ENCODE measurements around the gene AXIN2.
"Not testable (repeated sequence)": the region's sequence is repeated elsewhere in the genome, so short reads cannot be mapped to it uniquely, and the experiment has no call there.

AXIN2 gene

DNA sequence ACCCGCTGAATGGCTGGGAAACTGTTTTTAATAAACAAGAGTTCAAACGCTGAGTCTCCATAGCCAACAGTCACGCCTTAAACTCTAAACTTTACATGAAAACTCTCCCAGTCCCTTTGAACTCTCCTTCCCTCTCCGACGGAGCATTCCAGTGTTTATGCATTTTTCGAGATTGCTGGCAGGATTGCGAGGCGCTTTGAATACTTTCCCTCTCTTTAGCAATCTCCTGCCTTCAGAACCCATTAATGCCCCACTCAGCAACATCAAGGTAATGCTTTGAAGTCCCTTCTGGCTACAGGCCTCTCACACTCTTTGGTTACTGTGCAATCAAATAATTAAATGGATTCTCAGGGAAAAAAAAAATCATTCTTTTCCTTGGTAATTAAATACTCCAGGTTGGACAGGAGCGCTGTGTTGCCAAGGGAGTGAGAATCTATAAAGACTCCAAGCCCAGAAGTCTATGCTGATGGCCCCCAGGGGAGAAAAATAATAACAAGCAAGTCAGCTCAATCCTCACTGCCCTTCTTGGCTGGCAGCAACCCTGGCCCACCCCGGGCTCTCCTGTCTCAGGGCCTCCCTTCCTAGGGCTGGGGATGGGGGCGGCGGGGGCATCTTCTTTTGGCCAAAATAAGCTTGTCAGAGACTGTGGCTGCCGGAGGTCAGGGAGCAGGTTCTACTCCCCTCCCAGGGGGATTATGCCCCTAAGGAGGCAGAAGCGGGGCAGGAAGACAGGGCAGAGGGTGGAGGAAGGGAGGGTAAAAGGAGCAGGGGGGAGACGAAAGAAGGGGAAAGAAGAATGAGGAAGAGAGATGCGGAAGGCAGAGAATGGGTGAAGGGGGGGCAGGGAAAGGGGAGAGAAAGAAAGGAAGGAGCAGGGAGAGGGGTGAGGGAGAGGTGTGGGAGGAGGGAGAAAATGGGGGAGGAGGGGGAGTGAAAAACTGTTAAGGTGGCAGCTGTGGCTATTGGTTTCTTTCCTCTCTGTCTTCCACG is 45.2 kb downstream of the AXIN2 start:
- DNase-seq = no peak

DNA sequence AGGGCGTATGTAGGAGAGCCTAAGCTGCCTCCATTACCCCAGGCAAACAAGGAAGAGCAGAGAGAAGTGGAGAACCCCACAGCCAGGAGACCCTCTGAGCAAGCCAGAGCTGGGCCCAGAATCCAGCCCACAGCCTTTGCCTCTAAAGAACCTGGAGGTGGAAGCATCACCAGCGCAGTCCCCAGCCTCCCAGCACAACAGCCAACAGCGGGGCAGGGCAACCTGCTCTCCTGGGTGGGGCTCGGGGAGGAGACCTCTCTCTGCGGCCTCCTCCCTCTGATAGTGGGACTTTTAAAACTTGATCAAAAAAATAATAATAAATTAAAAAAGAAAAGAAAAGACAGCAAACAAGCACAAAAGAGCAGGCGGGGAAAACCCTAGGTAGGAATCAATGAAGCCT is 45.9 kb downstream of the AXIN2 start:
- no peak for DNase-seq

DNA sequence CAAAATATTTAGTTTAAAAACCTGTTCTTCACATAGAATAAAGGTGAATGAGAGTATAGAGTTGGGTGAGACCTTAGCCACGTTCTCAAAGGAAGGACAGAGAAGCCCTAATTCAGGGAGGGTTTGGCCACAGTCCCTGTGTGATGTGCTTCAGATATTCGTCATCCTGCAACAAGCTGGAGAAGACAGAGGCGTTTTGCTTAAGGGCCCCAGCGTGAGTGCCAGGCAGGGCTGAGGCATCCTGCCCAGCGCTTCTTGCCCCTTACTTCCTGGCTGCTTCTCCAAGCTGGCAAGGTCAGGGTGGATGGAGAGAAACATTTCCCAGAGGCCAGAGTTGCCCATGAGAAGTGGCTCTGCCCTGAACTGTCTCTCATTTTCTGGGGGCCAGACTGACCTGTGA is 46.9 kb downstream of the AXIN2 start:
- no peak for DNase-seq

DNA sequence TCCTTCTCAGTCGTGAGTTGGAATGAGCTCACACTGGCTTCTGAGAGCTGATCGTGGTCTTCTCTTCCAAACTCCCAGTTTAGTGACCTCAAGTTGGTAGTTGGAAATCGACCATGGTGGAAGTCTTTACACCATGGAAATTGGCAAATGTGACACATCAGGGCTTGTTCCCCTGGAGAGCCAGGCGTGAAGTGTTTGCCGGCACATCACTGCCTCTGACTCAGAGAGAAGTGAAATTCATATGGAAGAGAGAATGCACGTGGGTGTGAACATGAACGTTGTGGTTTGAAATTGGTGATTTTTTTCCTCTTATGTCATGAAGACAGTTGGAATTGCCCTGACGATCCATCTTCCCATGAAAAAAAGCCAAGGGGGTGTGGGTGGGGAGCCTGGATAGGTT is 47.4 kb downstream of the AXIN2 start:
- DNase-seq = no peak

DNA sequence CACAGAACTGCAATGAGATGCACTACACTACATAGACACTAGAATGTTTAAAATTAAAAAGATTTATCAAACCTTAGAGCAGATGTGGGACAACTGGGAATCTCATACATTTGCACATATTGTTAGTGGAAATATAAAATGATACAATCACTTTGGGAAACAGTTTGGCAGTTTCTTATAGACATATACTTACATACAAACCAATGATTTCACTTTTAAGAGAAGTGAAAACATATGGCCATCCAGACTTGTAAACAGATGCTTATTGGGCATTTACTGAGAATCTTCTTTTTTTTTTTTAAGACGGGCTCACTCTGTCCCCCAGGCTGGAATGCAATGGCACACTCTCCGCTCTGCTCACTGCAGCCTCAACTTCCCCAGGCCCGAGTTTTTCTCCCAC is 50.1 kb downstream of the AXIN2 start:
- DNase-seq = no peak

DNA sequence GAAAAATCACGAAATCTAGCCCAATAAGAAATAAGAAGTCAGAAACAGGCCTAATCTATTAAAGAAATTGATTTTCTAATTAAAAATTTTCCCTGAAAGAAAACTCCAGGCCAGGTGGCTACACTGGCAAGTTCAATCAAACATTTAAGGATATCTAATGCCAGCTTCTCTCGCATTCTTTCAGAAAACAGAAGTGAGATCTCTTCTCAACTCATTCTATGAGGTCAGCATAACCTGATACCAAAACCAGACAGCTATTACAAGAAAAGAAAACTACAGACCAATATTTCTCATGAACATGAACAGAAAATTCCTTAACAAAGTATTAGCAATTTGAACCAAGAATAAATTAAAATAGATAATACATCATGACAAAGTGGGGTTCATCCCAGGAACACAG is 52.4 kb downstream of the AXIN2 start:
- no peak for DNase-seq

DNA sequence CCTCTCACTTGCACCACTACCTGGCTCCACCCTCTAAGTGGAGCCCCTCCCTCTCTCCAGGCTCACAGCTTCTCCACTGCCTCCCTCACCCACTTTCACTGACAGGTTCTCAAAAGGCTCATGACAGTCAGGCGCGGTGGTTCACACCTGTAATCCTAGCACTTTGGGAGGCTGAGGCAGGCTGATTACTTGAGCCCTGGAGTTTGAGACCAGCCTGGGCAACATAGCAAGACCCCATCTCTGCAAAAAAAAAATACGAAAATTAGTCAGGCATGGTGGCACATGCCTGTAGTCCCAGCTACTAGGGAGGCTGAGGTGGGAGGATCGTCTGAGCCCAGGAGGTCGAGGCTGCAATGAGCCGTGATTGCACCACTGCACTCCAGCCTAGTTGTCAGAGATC is 56.8 kb downstream of the AXIN2 start:
- DNase-seq = not testable (repeated sequence)

DNA sequence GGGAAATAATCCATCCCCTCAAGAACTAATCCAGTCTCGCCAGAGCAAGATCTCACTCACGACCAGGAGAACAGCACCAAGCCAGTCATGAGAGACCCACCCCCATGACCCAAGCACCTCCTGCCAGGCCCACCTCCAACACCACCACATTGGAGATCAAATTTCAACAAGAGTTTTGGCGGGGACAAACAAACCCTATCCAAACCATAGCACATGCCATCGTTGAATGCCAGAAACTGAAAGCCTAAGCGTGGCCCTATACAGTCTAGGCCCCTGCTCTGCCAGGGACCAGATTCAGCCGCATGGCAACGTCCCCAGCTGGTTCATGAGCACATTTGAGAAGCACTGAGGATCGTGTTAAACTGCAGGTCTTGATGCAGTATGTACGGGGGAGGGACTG is 57.3 kb downstream of the AXIN2 start:
- no peak for DNase-seq

DNA sequence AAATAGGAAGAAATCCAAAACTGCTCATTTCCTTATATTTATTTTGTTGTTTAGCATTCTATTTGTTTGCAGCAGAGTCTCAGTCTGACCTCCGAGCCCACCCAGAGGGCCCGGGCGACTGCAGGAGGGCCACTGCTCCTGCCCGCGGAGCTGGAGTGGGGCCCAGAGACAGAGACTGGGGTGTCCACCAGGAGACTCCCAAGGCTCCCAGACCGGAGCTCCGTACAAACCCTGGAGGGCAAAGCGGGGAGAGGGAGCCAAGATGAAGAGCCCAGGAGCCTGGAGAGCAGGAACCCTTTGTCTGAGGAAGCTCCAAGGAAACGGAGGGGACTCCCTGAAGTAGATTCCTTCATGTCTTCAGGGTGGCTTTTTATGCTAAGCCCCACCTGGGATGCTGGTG is 57.9 kb downstream of the AXIN2 start:
- no peak for DNase-seq

DNA sequence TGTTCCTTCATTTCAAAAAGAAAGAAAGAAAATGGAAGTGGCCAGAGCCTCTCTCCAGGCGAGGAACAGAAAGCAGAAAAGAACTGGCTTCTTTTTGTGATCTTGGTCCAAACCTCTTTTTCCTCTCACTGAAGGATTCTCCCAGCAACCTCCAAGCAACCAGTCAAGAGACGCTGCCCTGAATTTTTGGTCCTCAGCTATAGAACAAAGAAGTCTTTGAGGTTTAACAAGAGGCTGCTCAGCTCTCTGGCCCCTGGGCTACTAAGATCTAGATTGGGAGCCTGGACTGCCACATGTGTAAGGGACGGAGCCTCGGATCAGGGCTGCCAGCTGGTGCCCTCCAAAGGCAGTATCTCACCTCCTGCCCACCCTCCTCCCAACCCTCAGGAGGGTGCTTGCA is 62.6 kb downstream of the AXIN2 start:
- no peak for DNase-seq

DNA sequence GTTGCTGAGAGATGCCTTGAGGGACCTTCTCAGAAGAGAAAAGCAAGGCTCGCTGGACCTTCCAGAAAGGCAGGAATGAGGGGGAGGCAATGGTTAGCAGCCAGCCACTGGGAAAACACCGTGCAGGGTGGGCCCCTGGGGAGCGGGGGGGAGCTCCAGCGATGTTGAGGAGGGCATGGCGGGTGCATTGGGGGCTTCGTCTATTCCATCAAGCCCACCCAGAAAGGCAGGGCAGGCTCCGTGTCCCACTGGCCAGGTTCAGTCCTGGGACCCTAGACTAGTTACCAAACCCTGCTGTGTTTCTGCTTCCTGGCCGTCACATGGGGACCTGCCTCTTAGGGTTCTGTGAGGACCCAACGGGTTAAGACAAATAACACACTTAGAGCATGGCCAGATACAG is 64.6 kb downstream of the AXIN2 start:
- no peak for DNase-seq

DNA sequence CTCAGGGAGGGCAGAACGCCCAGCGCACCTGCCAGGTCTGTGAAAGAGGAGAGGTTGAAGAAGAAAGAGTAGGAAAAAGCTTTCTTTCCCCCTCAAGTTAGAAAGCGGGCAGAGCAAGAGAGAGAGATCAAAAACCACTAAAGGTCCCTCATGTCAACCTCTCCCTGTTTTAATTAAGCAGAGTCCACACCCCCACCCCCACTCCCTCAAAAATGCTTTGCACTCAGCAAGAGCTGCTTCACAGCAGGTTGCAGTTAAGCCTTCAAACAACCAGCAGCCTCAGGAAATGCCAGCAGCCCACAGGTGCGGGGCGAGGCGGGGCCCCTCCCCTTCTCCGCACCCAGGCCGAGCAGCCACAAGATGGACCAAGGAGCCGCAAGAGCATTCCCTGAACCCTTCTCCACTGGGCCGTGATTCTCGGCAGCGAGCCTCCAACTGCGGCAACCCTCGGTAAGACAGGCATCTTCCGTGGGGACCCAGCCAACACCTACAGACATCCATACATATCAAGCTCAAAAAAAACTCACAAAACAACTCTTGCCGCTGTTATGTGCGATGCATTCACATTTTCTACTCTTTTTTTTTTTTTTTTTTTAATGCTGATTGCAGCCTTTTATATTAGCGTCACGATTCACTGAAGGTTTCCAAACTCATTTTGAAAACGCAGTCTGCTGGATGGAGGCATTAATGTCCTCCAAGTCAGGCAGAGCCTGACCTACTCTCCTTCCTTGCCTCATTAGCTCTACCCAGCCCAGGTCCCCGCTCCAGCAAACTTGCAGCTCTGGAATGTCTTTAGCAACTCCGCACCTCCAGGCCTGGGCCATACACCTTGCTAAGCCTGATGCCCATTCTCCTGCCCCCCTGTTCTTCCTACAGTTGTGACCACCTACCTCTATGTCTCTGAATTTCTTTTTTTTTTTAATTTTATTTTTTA is 66.1 kb downstream of the AXIN2 start:
- no peak for DNase-seq

DNA sequence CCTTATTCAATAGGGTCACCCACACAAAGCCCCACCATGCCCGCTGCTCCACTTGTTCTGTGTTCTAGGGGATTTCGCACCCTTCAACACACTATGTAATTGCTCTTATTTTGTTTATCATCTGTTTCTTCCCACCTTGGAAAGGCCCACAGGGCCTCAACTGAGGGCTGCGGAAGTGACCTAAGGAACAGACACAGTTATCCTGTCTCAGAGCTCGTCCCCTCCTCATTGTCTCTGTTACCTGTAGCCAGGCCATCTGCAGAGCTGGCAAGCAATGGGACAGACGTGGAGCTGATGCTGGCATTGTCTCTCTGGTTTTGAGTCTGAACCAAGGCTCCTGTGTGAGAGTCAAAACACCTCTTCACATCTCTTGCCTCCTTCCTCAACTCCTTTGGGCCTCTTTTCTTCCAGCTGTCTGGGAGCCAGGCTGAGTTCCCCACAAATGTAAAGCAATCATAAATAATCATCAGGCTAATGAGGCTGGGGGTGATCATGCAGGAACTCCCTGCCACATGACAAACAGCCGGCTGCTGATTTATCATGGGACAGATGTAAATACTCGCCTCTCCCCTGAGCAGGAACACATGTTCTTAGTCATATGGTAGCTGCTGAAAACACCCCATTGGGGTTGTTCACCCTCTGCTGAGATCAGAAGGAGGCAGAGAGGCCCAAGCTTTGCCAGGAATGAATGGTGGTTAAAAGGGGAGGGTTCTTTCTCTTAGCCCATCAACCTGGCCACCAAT is 71.9 kb downstream of the AXIN2 start:
- no peak for DNase-seq

DNA sequence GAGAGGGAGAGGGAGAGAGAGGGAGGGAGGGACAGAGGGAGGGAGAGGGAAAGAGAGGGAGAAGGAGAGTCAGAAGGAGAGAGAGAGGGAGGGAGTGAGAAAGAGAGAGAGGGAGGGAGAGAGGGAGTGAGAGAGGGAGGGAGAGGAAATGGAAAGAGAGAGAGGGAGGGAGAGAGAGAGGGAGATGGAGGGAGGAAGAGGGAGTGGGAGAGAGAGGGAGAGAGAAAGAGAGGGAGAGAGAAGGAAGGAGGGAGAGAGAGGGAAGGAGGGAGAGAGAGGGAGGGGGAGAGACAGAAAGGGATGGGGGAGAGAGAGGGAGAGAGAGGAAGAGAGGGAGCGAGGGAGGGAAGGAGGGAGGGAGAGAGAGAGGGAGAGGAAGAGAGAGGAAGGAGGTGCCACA is 72.8 kb downstream of the AXIN2 start:
- no peak for DNase-seq

DNA sequence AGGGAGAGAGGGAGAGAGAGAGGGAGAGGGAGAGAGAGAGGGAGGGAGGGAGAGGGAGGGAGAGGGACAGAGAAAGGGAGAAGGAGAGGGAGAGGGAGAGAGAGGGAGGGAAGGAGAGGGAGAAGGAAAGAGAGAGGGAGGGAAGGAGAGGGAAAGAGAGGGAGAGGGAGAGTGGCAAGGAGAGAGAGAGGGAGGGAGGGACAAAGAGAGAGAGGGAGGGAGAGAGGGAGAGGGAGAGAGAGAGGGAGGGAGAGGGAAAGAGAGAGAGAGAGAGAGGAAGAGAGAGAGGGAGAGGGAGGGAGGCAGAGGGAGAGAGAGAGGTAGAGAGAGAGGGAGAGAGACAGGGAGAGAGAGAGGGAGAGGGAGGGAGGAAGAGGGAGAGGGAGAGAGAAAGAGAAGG is 73.5 kb downstream of the AXIN2 start:
- DNase-seq = no peak

DNA sequence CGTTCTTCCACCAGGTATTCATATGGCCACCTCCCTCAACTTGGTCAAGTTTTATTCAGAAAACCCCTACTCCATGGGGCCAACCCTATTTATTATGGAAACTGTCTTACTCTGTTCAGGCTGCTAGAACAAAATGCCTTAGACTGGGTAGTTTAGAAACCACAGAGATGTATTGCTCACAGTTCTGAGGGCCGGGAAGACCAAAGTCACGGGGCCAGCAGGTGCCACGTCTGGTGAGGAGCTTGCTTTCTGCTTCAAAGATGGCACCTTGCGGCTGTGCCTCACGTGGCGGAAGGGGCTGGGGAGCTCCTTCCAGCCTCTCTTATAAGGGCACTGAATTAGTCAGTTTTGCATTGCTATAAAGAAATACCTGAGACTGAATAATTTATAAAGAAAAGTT is 74.3 kb downstream of the AXIN2 start:
- DNase-seq = no peak

DNA sequence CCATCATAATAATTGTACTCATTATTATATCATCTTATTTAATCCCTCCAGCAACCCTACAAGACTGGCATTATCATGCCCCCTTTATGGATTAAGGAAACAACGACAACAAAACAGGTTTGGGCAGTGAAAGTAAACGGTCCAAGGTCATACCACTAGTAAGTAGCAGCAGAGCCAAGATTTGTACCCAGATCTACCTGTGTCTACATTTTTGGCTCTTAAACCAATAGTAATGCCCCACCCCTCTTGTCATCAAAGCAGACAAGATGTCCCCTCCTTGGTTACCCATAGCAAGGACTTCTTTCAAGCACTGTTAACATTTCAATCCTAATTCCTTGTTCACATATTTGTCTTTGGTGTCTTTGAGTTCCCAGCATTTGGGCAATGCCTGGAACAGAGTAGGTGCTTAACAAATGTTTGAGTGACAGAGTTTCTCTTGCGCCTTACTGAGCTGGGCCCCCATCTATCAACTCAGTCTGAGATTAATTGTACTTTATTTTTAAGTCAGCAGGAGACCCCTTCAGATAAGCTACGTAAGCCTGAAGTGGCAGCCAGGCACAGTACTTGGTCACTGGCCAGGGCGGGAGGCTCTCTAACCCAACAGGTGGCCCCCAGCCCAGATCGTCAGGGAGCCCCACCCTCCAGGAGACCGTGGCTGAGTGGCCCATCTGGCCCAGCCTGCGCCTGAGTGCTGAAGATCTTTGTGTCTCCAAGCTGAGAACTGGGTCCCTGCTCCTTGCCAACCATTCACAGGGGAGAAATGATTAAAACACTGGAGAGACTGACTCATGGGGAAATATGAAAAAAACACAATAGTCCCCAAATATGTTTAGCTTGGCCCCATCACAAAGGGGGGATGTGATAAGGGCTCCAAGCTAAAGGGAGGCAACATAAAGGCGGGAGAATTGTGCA is 75.8 kb downstream of the AXIN2 start:
- DNase-seq = no peak

DNA sequence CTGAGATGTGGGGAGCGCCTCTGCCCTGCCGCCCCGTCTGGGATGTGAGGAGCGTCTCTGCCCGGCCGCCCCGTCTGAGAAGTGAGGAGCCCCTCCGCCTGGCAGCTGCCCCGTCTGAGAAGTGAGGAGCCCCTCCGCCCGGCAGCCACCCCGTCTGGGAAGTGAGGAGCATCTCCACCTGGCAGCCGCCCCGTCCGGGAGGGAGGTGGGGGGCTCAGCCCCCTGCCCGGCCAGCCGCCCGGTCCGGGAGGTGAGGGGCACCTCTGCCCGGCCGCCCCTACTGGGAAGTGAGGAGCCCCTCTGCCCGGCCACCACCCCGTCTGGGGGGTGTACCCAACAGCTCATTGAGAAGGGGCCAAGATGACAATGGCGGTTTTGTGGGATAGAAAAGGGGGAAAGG is 77.0 kb downstream of the AXIN2 start:
- DNase-seq = not testable (repeated sequence)

DNA sequence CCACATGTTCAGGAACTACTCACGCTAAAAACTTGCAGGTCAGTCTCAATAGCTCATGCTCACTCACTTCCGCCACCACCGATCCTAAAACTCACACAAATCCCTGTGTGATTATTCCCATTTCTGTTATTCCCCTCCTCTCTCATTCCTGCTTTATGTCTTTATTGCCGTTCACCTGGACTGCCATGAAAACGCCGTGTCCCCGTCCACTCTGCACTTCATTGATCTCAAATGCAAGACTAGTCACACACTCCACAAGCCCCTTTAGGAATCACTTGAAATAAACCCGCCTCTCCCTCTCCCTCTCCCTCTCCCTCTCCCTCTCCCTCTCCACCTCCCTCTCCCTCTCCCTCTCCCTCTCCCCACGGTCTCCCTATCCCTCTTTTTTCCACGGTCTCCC is 78.0 kb downstream of the AXIN2 start:
- no peak for DNase-seq

DNA sequence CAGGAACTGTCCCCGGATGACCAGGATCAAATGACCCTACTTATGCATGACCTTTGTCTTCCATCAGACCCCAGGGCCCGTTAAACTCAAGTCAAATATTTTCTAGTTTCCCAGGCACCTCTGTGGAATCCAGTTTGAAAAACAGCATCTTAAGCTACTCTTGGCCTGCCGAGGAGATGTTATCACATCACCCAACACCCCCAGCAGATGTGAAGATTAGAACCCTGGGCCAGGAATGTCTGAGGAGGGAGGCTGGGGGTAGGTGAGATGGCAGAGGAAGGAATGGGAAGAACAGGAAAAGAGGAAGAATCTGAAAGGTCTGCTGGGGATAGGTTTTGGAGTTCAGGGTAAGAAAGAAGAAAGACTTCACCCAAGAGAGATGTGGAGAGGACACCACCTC is 79.2 kb downstream of the AXIN2 start:
- no peak for DNase-seq

DNA sequence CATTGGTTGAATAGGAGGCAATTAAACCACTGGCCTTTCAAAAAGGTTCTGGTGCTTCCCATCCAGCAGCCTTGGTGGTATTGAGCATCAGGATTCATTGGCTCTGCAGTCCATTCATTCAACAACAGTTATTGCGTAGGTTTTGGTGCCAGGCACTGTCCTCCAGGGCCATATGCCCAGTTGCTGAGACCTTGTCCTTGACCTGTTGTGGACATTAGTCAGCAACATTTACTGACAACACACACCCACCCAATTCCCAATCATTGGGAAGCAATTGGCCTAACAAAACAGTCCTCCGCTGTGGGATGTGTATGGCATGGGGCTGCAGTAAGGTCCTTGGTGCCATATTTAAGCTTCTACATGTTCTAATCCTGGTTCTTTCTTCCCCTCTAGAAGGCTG is 82.2 kb downstream of the AXIN2 start:
- no peak for DNase-seq
